HepG2 (cell line): ENCODE data around the gene DNPH1.

Experiments
- CTCF ChIP-seq: sonication (generic); formaldehyde crosslinking; IDR thresholded peaks from 2 replicates; pipeline ENCODE4 v1.5.0; 2020; ENCODE audit warnings: mild to moderate bottlenecking, missing genetic modification reagents, moderate library complexity
- HMGXB3 ChIP-seq: sonication (generic); formaldehyde crosslinking; IDR thresholded peaks from 2 replicates; pipeline ENCODE4 v1.4.0; 2020; ENCODE audit warnings: missing genetic modification reagents, borderline replicate concordance
- MNT ChIP-seq: fragments of 450-650 bp; IDR thresholded peaks from 2 replicates; pipeline ENCODE4 v1.6.1; 2016
- MYC ChIP-seq: sonication (generic); formaldehyde crosslinking; IDR thresholded peaks from 2 replicates; pipeline ENCODE4 v1.9.0; 2021; ENCODE audit warnings: missing genetic modification reagents, borderline replicate concordance
- PATZ1 ChIP-seq: sonication (generic); formaldehyde crosslinking; IDR thresholded peaks from 2 replicates; pipeline ENCODE4 v1.4.0; 2020; ENCODE audit warnings: missing genetic modification reagents
- RAD21 ChIP-seq: fragments of 450-650 bp; formaldehyde crosslinking; IDR thresholded peaks from 2 replicates; pipeline ENCODE4 v1.5.0; 2020; ENCODE audit warnings: mild to moderate bottlenecking
- RFX1 ChIP-seq: fragments of 450-650 bp; IDR thresholded peaks from 2 replicates; pipeline ENCODE4 v1.6.1; 2017
- SP5 ChIP-seq: IDR thresholded peaks from 2 replicates; pipeline ENCODE4 v1.6.1; 2016; ENCODE audit warnings: low read depth, borderline replicate concordance
- TCF7L2 ChIP-seq: IDR thresholded peaks from 2 replicates; pipeline ENCODE4 v1.6.1; 2011; ENCODE audit warnings: mild to moderate bottlenecking, low read depth, low read length, moderate library complexity
- ZBTB25 ChIP-seq: IDR thresholded peaks from 2 replicates; pipeline ENCODE4 v1.6.1; 2018; ENCODE audit warnings: missing genetic modification reagents
- ZBTB7A ChIP-seq: sonication (generic); formaldehyde crosslinking; IDR thresholded peaks from 2 replicates; pipeline ENCODE4 v1.8.0; 2022; ENCODE audit warnings: mild to moderate bottlenecking, missing genetic modification reagents
- ZNF230 ChIP-seq: sonication (generic); formaldehyde crosslinking; IDR thresholded peaks from 2 replicates; pipeline ENCODE4 v1.4.0; 2020; ENCODE audit warnings: mild to moderate bottlenecking, missing genetic modification reagents

- 0 out of 2 replicates have a peak, but pooled peaks have one; percentile 9 for TF ChIP-seq MYC (CRISPR knock-in tag)
- no peak for TF ChIP-seq ZNF230
- no peak for TF ChIP-seq PATZ1 (CRISPR knock-in tag)
- TF ChIP-seq RAD21 (CRISPR knock-in tag), result no peak
- TF ChIP-seq HMGXB3 (CRISPR knock-in tag), result no peak
- TF ChIP-seq ZBTB25, result no peak
- TF ChIP-seq SP5, result no peak
- TF ChIP-seq TCF7L2, result no peak
- no peak for TF ChIP-seq CTCF (CRISPR knock-in tag)
- TF ChIP-seq ZBTB7A, result no peak
- no peak for TF ChIP-seq RFX1
- TF ChIP-seq MNT, result no peak
Observed at GRCh38 chr6:43222418-43223059, 6.7 kb downstream of the DNPH1 start.
